ENCODE measurements around the gene LRCH1. TPM values are rescaled to one million over a fixed set of nuclear protein-coding genes. Genes with fewer than 3 reads are reported as not detected.

Gene LRCH1
- total RNA-seq, 1 experiment from 2014 or later = 4.6 TPM

DNA sequence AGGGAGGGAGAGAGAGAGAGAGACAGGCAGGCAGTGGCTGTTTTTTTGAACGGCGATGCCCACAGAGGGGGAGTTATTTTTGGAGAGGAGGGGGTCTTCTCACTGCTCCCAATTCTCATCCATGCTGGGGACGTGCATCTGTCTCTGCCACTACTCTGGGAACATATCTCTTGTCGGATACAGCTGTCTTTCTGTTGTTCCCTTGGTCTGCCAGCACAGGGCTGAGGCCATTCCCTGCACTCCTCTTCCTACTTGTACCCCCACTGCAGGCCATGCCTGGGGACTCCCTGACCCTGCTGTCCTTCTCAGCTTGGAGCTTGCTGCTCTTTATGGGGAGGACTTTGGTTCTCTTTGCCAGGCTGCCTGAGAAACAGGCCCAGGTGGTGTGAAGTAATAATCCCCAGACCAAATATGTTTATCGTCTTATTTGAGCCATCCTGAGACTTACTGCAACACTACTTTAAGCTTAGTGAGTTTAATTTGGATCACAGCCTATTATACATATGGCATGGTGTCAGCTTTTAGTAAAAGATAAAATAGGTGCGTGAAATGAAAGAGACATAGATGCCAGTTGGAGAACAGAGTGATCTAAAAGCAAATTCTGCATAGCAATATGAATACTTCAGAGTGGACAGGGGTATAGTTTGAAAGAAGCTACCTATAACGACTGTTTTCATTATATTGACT lies 19.1 kb downstream of the LRCH1 start:
- Histone ChIP-seq H3K27me3 (no peaks in the 10 kb centered on the region), H3K9me3 (no peaks in the 10 kb centered on the region), H3K36me3 (no peaks in the 10 kb centered on the region), H3K4me3 (no peak overlapping the region)
- DNase-seq = no peak

DNA sequence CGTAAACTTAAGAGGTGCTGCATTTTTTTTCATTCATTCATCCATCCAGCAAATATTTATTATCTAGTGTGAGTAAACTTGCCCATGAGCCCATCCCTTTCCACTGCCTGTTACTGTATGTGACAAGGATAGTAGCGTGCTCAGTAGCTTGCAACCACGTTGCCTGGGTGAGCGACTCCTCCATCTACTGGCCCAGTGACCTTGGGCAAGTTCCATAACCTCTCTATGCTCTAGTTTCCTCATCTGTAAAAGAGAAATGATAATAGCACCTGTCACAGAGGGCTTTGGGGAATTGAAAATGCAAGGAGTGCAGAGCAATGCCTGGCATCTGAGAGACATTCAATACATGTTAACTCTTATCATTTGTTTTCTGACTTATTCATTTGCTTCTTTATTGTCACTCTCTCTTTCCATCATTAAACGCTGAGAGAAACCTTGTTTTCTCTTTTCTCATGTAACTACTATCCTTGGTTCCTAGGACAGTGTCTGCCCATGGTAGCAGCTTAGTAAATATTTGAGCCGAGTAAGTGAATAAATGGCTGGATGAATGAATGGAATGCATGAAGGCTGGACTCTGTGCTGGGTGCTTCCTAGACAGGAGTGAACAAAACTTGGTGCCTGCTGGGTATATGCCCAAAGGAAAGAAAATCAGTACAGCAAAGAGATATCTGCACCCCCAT lies 19.9 kb downstream of the LRCH1 start:
- Histone ChIP-seq H3K27me3 (no peaks in the 10 kb centered on the region), H3K4me3 (no peak overlapping the region), H3K36me3 (no peaks in the 10 kb centered on the region), H3K9me3 (no peaks in the 10 kb centered on the region)
- DNase-seq = no peak

DNA sequence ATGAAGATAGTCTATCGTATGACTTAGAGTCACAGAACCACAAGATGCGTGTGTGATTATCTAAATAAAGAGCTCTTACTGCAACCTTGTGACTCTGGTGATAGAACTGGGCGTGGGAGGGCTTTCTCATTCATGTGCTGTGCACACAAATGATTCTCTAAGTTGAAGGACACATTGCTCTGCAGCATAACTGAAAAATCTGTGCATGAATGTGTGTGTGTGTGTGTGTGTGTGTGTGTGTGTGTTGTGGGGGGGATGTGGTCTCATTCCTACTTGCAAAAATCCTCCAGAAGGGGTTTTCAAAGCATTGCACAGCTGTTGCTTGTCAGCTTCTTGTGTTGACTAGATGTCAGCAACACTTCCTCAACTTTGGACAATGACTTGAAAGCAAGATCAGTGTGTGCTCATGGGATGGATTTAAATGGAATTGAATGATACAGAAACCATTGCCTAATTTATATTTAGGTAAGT lies 22.4 kb downstream of the LRCH1 start:
- H3K4me3 ChIP-seq = no peak overlapping the region
- H3K9me3 ChIP-seq = no peaks in the 10 kb centered on the region
- no peak for DNase-seq
- no peaks in the 10 kb centered on the region for H3K27me3 ChIP-seq
- no peaks in the 10 kb centered on the region for H3K36me3 ChIP-seq

DNA sequence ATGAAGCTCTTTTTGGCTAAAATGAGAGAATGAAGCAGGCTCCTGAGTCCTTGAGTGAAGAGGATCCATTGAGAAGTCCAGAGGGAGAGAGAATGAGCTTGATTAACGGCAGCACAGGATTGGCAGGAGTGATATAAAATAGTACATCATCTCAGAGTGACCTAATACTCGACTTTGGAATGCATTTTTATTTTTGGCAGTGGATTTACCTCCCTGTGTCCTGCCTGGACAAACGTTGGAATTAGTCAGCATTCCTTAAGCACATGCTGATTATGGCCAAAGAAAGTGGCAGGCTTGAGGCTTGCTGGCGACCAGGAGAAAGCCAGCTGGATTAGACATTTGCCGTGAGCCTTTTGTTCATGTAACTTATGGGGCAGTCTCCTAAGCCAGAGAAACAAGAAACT lies 22.9 kb downstream of the LRCH1 start:
- peak; percentile 83 for DNase-seq
- H3K27me3 ChIP-seq = no peaks in the 10 kb centered on the region
- H3K36me3 ChIP-seq = no peaks in the 10 kb centered on the region
- no peaks in the 10 kb centered on the region for H3K9me3 ChIP-seq
- H3K4me3 ChIP-seq = no peak overlapping the region

DNA sequence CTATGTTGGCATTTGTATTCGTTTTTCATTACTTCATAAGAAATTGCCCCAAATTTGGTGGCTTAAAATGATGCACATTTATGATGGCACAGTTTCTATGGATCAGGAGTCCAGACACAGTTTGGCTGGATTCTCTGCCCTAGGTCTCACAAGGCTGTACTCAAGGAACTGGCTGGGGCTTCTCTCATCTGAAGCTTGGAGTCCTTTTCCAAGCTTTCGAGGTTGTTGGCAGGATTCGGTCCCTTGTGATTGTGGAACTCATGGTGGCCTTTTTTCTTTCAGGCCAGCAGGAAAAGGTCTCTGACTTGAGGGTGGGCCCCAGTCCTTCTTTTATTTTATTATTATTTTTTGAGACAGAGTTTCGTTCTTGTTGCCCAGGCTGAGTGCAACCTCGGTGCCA lies 23.8 kb downstream of the LRCH1 start:
- no peaks in the 10 kb centered on the region for H3K36me3 ChIP-seq
- no peaks in the 10 kb centered on the region for H3K9me3 ChIP-seq
- H3K27me3 ChIP-seq = no peaks in the 10 kb centered on the region
- no peak for DNase-seq
- no peak overlapping the region for H3K4me3 ChIP-seq

DNA sequence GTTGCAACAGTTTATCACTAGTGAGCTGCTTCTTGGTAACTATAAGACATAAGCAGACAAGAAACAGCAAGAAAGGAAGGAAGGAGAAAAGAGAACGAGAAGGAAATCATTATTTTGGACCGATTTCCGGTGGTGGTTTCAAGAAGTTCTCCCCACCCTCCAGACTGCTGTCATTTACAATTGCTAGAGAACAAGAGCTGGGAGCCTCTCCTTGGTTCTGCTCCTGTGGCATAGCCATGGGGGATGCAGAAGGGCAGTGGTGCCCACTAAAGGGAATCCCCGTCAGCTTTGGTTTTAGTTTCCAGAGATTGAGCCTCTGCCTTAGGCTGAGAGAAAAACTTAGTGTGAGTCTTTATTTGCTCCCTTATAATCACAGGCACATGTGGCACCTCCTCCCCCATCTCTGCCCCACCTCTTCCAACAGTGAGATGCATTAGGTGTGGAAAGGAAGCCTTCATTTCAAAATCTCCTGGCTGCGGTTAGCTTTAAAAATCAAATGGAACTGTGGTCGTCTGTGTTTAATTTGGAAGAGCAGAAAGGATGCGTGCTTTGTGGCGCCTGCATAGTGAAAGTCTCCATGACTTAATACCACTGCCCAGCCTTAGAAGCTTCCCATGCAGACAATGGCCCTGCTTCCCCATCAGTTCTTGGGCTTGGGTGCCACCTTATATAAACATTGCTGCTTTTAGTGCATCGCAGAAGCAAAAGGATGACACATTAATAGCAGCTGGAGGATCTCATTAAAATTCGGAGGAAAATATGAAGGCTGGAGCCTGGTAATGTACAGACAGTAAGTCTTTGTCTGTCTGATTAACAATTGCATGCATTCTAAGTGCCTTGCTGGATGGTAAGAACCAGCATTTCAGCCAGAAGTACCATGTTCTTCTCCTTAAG lies 25.0 kb downstream of the LRCH1 start:
- Histone ChIP-seq H3K4me3 (no peak overlapping the region), H3K9me3 (no peaks in the 10 kb centered on the region), H3K27me3 (no peaks in the 10 kb centered on the region), H3K36me3 (no peaks in the 10 kb centered on the region)
- DNase-seq = peak; percentile 22

DNA sequence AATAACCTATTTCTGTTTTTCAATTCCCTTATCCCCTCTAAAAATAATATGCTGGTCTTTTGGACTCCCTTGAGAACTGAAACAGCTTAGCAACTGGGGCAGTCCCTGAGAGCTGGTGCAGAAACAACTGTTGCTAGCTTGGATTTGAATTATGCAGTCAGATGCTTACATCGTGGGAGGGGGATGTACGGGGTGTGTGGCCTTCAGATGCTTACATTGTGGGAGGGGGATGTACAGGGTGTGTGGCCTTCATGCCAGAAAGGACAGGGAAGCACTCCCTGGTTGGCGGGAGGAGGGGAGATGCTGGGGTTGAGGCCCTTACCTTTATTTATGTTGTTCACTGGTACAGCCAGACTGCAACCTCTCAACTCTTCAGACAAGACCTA lies 25.6 kb downstream of the LRCH1 start:
- no peaks in the 10 kb centered on the region for H3K9me3 ChIP-seq
- no peak for DNase-seq
- H3K36me3 ChIP-seq = no peaks in the 10 kb centered on the region
- no peaks in the 10 kb centered on the region for H3K27me3 ChIP-seq
- no peak overlapping the region for H3K4me3 ChIP-seq

DNA sequence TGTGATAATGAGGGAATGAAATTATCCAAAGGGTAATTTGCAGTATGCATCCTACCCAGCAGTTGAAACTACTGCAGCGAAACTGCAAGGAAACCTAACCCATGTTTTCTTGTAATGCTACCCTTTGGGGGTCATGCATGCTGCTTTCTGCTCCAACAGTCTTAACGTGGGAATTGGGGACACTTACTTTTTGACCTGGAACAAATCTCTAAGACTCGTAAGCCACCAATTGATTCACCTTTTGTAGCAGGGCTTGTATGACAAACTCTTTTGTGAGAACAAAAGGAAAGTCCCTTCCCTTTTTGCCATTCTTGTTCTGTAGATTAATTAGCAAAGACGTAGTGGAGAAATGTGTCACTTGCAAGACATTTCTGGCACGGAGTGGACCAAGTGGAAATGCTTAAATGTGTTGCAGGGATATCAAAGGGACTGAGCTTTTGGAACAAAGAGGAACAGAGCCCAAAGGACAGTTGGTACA lies 27.4 kb downstream of the LRCH1 start:
- no peak for DNase-seq
- no peaks in the 10 kb centered on the region for H3K27me3 ChIP-seq
- no peaks in the 10 kb centered on the region for H3K9me3 ChIP-seq
- no peak overlapping the region for H3K4me3 ChIP-seq
- H3K36me3 ChIP-seq = no peaks in the 10 kb centered on the region

DNA sequence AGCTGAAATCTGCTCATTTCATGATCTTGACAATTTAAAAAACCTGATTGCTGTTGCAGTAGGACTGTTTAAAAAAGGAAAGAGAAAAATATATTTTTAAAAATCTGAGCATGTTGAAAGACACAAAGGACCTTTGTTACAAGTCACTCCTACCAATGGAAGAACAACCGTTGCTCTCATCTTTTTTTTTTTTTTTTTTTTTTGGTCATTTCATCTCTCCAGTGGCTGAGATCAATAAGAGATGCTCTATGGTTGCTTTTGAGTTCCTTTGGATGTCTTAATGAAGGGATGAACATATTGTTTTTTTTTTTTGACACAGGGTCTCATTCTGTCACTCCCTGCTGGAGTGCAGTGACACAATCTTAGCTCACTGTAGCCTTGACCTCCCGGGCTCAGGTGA lies 29.2 kb downstream of the LRCH1 start:
- no peak overlapping the region for H3K4me3 ChIP-seq
- no peak for DNase-seq
- no peaks in the 10 kb centered on the region for H3K9me3 ChIP-seq
- H3K36me3 ChIP-seq = no peaks in the 10 kb centered on the region
- H3K27me3 ChIP-seq = no peaks in the 10 kb centered on the region

DNA sequence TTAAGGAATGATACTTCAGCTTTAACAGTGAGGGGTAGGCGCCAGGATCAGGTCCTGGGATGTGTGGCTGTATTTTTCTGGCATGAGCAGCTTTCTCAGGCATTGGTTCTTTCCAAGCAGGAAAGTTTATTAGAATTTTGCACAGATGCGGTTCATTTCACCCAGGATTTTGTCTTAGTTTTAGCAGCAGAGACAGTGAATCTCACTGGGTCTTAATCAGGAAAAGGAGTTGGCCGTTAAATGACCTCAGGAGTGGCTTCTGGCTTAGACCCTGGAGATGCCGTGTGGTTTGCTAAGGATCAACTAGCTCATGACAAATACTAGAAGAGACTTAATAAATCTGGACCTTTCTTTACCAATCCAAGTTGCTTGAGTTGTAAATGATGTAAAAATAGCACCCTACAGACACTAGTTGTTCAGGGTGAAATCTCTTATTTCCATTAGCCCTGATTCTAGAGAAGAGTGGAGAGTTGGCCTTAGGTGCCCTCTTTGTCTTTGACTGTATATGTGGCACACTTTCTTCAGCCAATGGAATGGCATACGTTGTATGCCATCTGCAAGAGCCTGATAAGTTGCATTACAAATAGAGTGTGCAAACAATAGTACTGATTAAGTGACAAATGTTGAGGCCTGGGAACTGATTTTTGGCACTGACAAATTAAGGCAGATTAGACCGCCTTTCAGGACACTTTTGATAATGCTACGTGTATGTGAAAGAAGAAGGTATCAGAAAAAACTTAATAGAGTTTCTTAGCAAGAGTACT lies 34.0 kb downstream of the LRCH1 start:
- H3K9me3 ChIP-seq = no peaks in the 10 kb centered on the region
- DNase-seq = peak; percentile 47
- H3K4me3 ChIP-seq = no peak overlapping the region

DNA sequence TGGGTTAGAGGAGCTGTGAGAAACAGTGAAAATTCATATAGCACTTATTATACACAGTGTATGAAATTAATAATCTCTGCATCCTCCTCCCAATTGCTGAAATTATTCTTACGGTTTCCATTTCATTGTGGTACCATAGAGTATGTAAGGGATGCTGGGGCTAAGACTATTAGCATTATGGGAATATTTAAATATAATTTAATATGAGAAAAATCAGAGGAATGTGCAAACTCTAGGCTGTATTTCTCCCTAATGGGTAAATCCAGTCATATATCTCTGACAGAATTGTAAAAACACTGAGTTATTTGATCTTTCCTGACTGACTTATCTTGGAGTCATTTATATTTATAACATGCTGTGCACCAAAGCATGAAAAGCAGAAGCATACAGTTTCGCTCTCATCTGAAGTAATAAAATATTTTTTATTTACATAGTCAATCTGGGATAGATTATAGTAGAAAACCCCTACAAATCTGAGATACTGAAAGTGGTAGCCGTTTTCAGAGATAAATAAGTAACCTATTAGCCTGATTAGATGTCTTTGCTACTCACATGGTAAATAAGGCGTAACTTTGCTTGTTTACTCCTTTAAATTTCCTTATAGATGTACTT lies 34.9 kb downstream of the LRCH1 start:
- Histone ChIP-seq H3K4me3 (no peak overlapping the region), H3K36me3 (no peaks in the 10 kb centered on the region), H3K27me3 (no peaks in the 10 kb centered on the region), H3K9me3 (no peaks in the 10 kb centered on the region)
- DNase-seq = no peak

More for the DNA sequence above, 34.0 kb downstream of the LRCH1 start:
- Histone ChIP-seq H3K27me3 (no peaks in the 10 kb centered on the region), H3K36me3 (no peaks in the 10 kb centered on the region)

DNA sequence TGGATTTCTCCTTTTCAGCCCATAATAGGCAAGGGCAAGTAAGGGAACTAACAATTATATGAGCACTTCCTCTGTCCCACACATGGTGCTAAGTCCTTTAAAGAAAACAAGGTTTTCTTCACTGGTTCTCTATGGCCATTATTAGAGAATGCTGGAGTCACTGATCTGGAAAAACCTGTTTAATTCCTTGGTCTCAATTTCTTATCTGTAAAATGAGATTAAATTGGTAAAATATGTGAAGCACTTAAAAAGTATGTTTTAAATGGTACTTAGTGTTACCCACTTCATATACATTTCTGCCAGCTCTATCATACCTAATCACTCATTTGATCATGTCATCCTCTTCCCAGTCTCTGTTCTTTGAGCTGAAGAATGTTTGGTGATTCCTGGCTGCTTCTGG lies 39.4 kb downstream of the LRCH1 start:
- no peaks in the 10 kb centered on the region for H3K27me3 ChIP-seq
- no peak for DNase-seq
- H3K9me3 ChIP-seq = no peaks in the 10 kb centered on the region
- H3K4me3 ChIP-seq = no peak overlapping the region
- H3K36me3 ChIP-seq = no peaks in the 10 kb centered on the region

DNA sequence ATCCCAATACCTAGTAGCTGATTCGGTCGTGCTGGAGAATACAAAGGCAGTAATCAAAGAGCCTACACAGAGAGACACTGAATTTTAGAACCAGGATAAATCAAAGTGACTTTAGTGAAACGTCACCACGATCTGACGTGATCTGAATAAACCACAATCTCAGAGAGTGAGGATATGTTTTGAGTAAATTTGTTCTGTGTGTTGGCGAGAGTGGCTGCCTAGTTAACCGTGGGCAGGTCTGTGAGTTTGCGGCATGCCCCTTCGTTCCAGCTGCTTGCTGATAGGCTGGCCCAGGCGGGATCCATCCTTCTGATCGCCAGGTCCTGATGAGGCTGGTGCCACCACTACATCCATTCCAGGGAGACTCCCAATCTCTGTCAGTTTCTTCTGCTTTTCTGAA lies 40.4 kb downstream of the LRCH1 start:
- Histone ChIP-seq H3K36me3 (no peaks in the 10 kb centered on the region), H3K9me3 (no peaks in the 10 kb centered on the region), H3K4me3 (no peak overlapping the region), H3K27me3 (no peaks in the 10 kb centered on the region)
- no peak for DNase-seq

DNA sequence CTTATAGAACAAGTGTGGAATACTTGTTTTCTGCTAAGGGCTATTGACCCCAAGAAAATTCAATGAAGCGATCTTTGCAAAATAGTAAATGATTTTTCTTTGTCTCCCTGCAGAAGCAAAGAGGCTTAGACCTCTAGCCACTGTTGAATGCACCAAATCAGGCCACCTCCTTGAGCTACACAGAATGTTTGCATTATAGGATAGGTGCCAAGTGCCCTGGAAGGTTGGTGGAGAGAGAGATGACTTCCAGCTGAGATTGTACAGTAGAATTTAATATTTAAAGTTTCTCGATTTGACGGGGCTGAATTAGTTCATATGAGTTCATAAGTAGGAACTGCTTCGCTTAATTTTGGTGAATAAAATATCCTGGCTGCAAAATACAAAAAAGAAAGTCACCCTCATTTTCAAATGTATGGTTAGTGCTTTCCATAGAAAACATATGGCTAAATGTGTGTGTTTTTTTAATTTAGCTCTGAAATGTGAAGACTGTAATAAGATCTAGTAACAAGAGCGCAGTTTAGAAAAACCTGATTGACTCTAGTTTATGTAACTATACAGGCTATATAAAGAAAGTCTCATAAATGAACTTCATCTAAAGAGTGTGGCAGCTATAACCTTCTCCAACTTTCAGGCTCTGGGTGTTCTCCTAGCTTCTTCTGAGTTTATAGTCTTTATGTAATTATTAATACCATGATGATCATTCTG lies 41.6 kb downstream of the LRCH1 start:
- Histone ChIP-seq H3K4me3 (no peak overlapping the region), H3K36me3 (no peaks in the 10 kb centered on the region), H3K27me3 (no peaks in the 10 kb centered on the region), H3K9me3 (no peaks in the 10 kb centered on the region)
- no peak for DNase-seq

DNA sequence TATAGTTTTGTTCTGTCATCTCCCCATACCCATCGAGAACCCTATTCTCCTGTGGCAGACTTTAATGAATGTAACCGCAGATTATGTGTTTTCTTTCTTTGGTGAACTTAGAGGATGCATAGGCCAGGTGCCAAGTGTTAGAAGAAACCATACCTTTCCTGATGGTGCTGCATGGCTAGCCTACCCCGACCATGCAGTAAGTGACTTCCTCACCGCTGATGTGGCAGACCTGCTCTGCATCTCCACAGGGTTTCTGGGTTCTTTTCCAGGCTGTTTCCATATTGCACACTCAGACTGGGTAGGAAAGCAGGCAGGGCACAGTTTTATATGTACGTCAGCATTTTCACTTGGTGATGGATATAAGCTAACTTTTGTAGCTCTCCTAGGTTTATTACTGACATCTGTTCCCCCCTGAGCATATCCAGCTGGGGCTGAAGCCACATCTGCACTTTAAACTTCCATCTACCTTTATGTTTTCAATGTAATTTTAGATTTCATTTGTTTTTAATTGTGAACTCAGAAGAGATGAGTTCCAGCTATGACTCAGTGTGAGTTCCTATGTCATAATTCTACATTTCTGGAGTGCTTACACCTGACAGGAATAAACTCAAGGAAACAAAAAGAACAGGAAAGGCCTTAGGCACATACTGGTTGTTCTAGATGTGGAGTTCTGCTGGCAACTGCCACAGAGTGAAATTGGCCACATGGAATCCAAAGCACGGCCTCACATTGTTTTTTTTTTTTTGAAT lies 42.3 kb downstream of the LRCH1 start:
- DNase-seq = no peak
- Histone ChIP-seq H3K36me3 (no peaks in the 10 kb centered on the region), H3K9me3 (no peaks in the 10 kb centered on the region), H3K27me3 (no peaks in the 10 kb centered on the region), H3K4me3 (no peak overlapping the region)
